A549 (cell line): ENCODE data around the gene C1orf50. TPM values are rescaled to one million over a fixed set of nuclear protein-coding genes. Genes with fewer than 3 reads are reported as not detected.

ENCODE experiments used
- ATAC-seq, 2 experiments: fragments of 200-7000 bp in 1 of 2; fragments of >200 bp in 1 of 2; cut with Nextera tagmentation in 1 of 2; cut with Tn5 transposase in 1 of 2; 3 replicates each; pipeline versions ENCODE4 v1.8.0 to v1.9.1; 2018 to 2020; ENCODE audit warnings: mild to moderate bottlenecking in 1 of 2, moderate library complexity in 1 of 2
- CTCF ChIA-PET: fragments of 300-600 bp; sonication (Branson Sonifier 250); formaldehyde crosslinking; extraction: SDS; loops from one replicate; lab custom pipeline; 2021; ENCODE audit warnings: antibody characterized with exemption, inconsistent platforms; lab: Yijun Ruan, JAX
- POLR2A ChIA-PET: fragments of 350-600 bp; formaldehyde crosslinking; extraction: SDS; loops from one replicate; lab custom pipeline; 2021; ENCODE audit warnings: antibody characterized with exemption, inconsistent platforms; lab: Yijun Ruan, JAX
- DNase-seq, 2 experiments: peaks; one replicate each; pipeline versions ENCODE4 v3.0.0 to v3.0.0-alpha.2; 2011 to 2016; ENCODE audit warnings: low read depth in 1 of 2, low spot score in 1 of 2
- FAIRE-seq: peaks from 2 replicates; lab custom pipeline; 2011; peaks lifted over from hg19 to GRCh38; lab: Jason Lieb, UNC
- H3K27ac ChIP-seq, 2 experiments: fragments of >200 bp; sonication (Bioruptor Twin); formaldehyde crosslinking; 3 replicates each; pipeline ENCODE4 v1.5.1; 2016 to 2017
- H3K4me1 ChIP-seq: fragments of >200 bp; sonication (Bioruptor Twin); formaldehyde crosslinking; 3 replicates; pipeline ENCODE4 v1.6.1; 2016
- H3K4me2 ChIP-seq: fragments of >200 bp; sonication (Bioruptor Twin); formaldehyde crosslinking; 3 replicates; pipeline ENCODE4 v1.6.1; 2016
- H3K4me3 ChIP-seq: fragments of >200 bp; sonication (Bioruptor Twin); formaldehyde crosslinking; 3 replicates; pipeline ENCODE4 v1.5.1; 2016
- H3K9me3 ChIP-seq: fragments of >200 bp; sonication (Bioruptor Twin); formaldehyde crosslinking; 3 replicates; pipeline ENCODE4 v1.6.1; 2016
- BHLHE40 ChIP-seq: IDR thresholded peaks from 2 replicates; pipeline ENCODE4 v1.6.1; 2012; ENCODE audit warnings: low read depth, low read length, inconsistent platforms
- CTCF ChIP-seq: fragments of >200 bp; sonication (Bioruptor Twin); formaldehyde crosslinking; IDR thresholded peaks from 3 replicates; pipeline ENCODE4 v1.5.1; 2016
- EP300 ChIP-seq, 2 experiments: fragments of >200 bp; sonication (Bioruptor Twin); formaldehyde crosslinking; IDR thresholded peaks; 2 replicates in 1 of 2; 3 replicates in 1 of 2; pipeline ENCODE4 v1.6.1; 2016 to 2017
- FOSL2 ChIP-seq, 2 experiments: fragments of 450-650 bp in 1 of 2; fragments of >200 bp in 1 of 2; sonication (Bioruptor Twin) in 1 of 2; formaldehyde crosslinking; IDR thresholded peaks; 2 replicates each; pipeline versions ENCODE4 v1.5.0 to v1.6.1; 2016 to 2020; ENCODE audit warnings: mild to moderate bottlenecking in 1 of 2, moderate library complexity in 1 of 2
- HES2 ChIP-seq: fragments of >200 bp; sonication (Bioruptor Twin); formaldehyde crosslinking; IDR thresholded peaks from 2 replicates; pipeline ENCODE4 v1.6.1; 2016
- HOXB5 ChIP-seq: fragments of 250-450 bp; sonication (Bioruptor Pico); IDR thresholded peaks from 2 replicates; pipeline ENCODE4 v1.5.0; 2020; ENCODE audit warnings: mild to moderate bottlenecking, moderate library complexity
- JUNB ChIP-seq: fragments of >200 bp; sonication (Bioruptor Twin); formaldehyde crosslinking; IDR thresholded peaks from 2 replicates; pipeline ENCODE4 v1.6.1; 2016
- KDM1A ChIP-seq: fragments of 200-600 bp; sonication (generic); IDR thresholded peaks from 2 replicates; pipeline ENCODE4 v1.6.1; 2016; ENCODE audit warnings: low read depth, mild to moderate bottlenecking
- MAFK ChIP-seq: fragments of 450-650 bp; IDR thresholded peaks from 2 replicates; pipeline ENCODE4 v1.6.1; 2014; ENCODE audit not compliant: partially characterized antibody
- MAX ChIP-seq: IDR thresholded peaks from 2 replicates; pipeline ENCODE4 v1.6.1; 2012
- MYC ChIP-seq: IDR thresholded peaks from 2 replicates; pipeline ENCODE4 v1.6.1; 2012; ENCODE audit warnings: mild to moderate bottlenecking, inconsistent platforms, low read length, improper control_type of control experiment, borderline replicate concordance
- NFE2L2 ChIP-seq: fragments of 150-350 bp; conservative IDR thresholded peaks from 2 replicates; pipeline ENCODE4 v1.6.1; 2014; ENCODE audit warnings: low read length
- NR3C1 ChIP-seq: fragments of >200 bp; sonication (Bioruptor Twin); formaldehyde crosslinking; IDR thresholded peaks from 3 replicates; pipeline ENCODE4 v1.6.1; 2017
- POLR2AphosphoS2 ChIP-seq: conservative IDR thresholded peaks from 2 replicates; pipeline ENCODE4 v1.6.1; 2012; ENCODE audit warnings: low read length, improper control_type of control experiment, inconsistent platforms
- RARB ChIP-seq: fragments of 250-450 bp; sonication (Bioruptor Pico); IDR thresholded peaks from 2 replicates; pipeline ENCODE4 v1.8.0; 2021; ENCODE audit warnings: mild to moderate bottlenecking, moderate library complexity
- RCOR1 ChIP-seq: fragments of 150-350 bp; IDR thresholded peaks from 2 replicates; pipeline ENCODE4 v1.6.1; 2014; ENCODE audit warnings: antibody characterized with exemption, low read length, low read depth
- RFX5 ChIP-seq: fragments of 450-650 bp; IDR thresholded peaks from 2 replicates; pipeline ENCODE4 v1.7.1; 2014; ENCODE audit warnings: antibody characterized with exemption, mild to moderate bottlenecking, moderate library complexity
- USF2 ChIP-seq: fragments of 450-650 bp; IDR thresholded peaks from 2 replicates; pipeline ENCODE4 v1.6.1; 2014; ENCODE audit warnings: antibody characterized with exemption
- ZFP36 ChIP-seq: fragments of 450-650 bp; IDR thresholded peaks from 2 replicates; pipeline ENCODE4 v1.6.1; 2014; ENCODE audit warnings: borderline replicate concordance; ENCODE audit not compliant: partially characterized antibody
- ZNF302 ChIP-seq: fragments of 250-450 bp; sonication (Bioruptor Pico); IDR thresholded peaks from 2 replicates; pipeline ENCODE4 v1.9.0; 2021; ENCODE audit warnings: inconsistent platforms, mild to moderate bottlenecking, moderate library complexity
- ZSCAN20 ChIP-seq: fragments of 250-450 bp; sonication (Bioruptor Pico); IDR thresholded peaks from 2 replicates; pipeline ENCODE4 v1.8.0; 2022; ENCODE audit warnings: mild to moderate bottlenecking, moderate library complexity
- WGBS: methylation state at CpG from one replicate; pipeline ENCODE4 v1.1.6; 2017; ENCODE audit errors: missing lambda C conversion rate; 5-methylcytosine and 5-hydroxymethylcytosine counted together
- polyA plus RNA-seq, 4 experiments: library from polyadenylated mRNA; depleted of rRNA in 3 of 4; stranded (reverse); fragments of >200 nt; fragmentation: RNase III in 1 of 4; extraction: RNeasy Plus Mini Kit Qiagen cat#74134 plus additional on column Dnase treatment in 1 of 4; gene quantifications; 2 replicates in 3 of 4; 3 replicates in 1 of 4; pipeline ENCODE4 v1.2.3, GENCODE V29; 2011 to 2017

The C1orf50 gene
- polyA plus RNA-seq, 2 of the 4 experiments (the other 2 are of a cell fraction), result 1.9 to 2.6 TPM

- ChIA-PET CTCF (interaction anchor here (1.7 kb wide), 1 partner anchor 253 kb away, joined by 5 read pairs; no protein-coding TSS in a partner anchor), POLR2A (interaction anchor here (1.0 to 1.4 kb wide), 2 partner anchors 25 to 53 kb away, joined by 6 to 7 read pairs; partner anchors contain the start of gene ZNF691)
- peak overlapping the region in 1 of 2 experiments; percentile 51; a peak in 1 of 6 replicates for H3K27ac ChIP-seq
- H3K4me3 ChIP-seq, result no peak overlapping the region
- peaks cover 40% of the 10 kb centered on the region for H3K4me1 ChIP-seq
- 59% methylated on average over 1 of the region's 1 CpG for WGBS
- no peak overlapping the region for H3K4me2 ChIP-seq
- no peak for DNase-seq
- no peak for FAIRE-seq
- H3K9me3 ChIP-seq, result no peaks in the 10 kb centered on the region
- TF ChIP-seq NR3C1 (no peak), BHLHE40 (no peak), EP300 (IDR thresholded peaks at IDR 0.05) (no peak), MAX (no peak), JUNB (no peak), POLR2AphosphoS2 (no peak), ZNF302 (CRISPR knock-in tag) (no peak), ZFP36 (no peak), RCOR1 (no peak), ZSCAN20 (CRISPR knock-in tag) (no peak), HOXB5 (CRISPR knock-in tag) (no peak), USF2 (no peak), RARB (no peak)
- ATAC-seq, result no peak
These were observed 53.8 kb downstream of the C1orf50 start for GRCh38 chr1:42820813-42821212.

GRCh38 chr1:42821690-42822089, 54.6 kb downstream of the C1orf50 start:
- H3K4me1 ChIP-seq, result peaks cover 35% of the 10 kb centered on the region
- peak overlapping the region in 1 of 2 experiments; percentile 77; a peak in 1 of 6 replicates for H3K27ac ChIP-seq
- 91% methylated on average over 2 of the region's 2 CpGs for WGBS
- H3K4me3 ChIP-seq, result no peak overlapping the region
- DNase-seq (no peak), FAIRE-seq (no peak), ATAC-seq (no peak)
- TF ChIP-seq CTCF, result no peak
- TF ChIP-seq KDM1A, result no peak
- TF ChIP-seq MAFK, result no peak
- TF ChIP-seq MYC, result no peak
- TF ChIP-seq RFX5, result no peak
- POLR2A ChIA-PET, result interaction anchor here (1.0 kb wide), 1 partner anchor 54 kb away, joined by 7 read pairs; no protein-coding TSS in a partner anchor
- H3K4me2 ChIP-seq, result no peak overlapping the region
- CTCF ChIA-PET, result interaction anchor here (1.7 kb wide), 1 partner anchor 252 kb away, joined by 5 read pairs; no protein-coding TSS in a partner anchor
- no peaks in the 10 kb centered on the region for H3K9me3 ChIP-seq

GRCh38 chr1:42822800-42823392, 55.8 kb downstream of the C1orf50 start:
- ChIA-PET POLR2A (interaction anchor here (3.1 kb wide), 1 partner anchor 24 kb away, joined by 14 read pairs; the partner anchor contains the start of gene ZNF691), CTCF (no interaction called here)
- FAIRE-seq, result peak; percentile 63
- Histone ChIP-seq H3K27ac (peak overlapping the region; percentile 70 to 77), H3K4me2 (peak overlapping the region; percentile 60), H3K9me3 (no peaks in the 10 kb centered on the region), H3K4me3 (no peak overlapping the region), H3K4me1 (peaks cover 34% of the 10 kb centered on the region)
- TF ChIP-seq HES2 (no peak), NFE2L2 (peak; percentile 97), MAFK (peak; percentile 98), FOSL2 (IDR thresholded peaks at IDR 0.05) (no peak), FOSL2 (CRISPR knock-in tag; IDR thresholded peaks at IDR 0.05) (0 out of 2 replicates have a peak, but pooled peaks have one; percentile 12)
- 58% methylated on average over 2 of the region's 2 CpGs for WGBS
- ATAC-seq, result no peak
- DNase-seq, result peak in 1 of 2 experiments; percentile 25
